GM19193 (cell line): ENCODE data around the gene MGMT.

Experiments used
- POLR2A ChIP-seq: IDR thresholded peaks from 4 replicates; pipeline ENCODE4 v1.6.1; 2011; ENCODE audit not compliant: insufficient read depth, insufficient read length; ENCODE audit errors: extremely low read depth

The MGMT gene

DNA sequence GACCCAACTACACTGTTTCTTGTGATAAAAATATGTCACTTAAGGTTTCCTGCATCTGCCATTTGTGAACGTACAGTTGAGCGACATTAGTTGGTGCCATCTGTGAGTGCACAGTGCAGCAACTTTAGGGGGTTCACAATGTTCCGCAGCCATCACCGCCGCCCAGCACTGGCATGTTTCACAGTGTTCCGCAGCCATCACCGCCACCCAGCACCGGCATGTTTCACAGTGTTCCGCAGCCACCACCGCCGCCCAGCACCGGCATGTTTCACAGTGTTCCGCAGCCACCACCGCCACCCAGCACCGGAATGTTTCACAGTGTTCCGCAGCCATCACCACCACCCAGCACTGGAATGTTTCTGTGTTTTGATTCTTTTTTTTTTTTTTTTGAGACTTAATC, 83.0 kb downstream of the MGMT start:
- TF ChIP-seq POLR2A, result no peak

DNA sequence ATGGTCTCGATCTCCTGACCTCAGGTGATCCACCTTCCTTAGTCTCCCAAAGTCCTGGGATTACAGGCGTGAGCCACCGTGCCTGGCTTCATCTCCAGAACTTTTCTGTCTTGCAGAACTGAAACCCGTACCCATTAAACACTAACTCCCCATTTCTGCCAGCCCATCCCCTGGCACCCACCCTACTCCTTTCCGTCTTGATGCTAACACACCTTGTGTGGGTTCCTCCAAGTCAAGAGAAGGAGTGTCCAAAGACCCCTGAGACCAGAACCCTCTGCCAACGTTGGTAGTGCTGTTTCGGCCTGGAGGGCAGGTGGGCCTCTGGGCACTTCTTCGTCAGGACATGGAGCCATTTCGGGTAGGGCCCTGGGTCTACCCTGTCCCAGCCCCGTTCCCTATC, 83.6 kb downstream of the MGMT start:
- TF ChIP-seq POLR2A, result no peak

DNA sequence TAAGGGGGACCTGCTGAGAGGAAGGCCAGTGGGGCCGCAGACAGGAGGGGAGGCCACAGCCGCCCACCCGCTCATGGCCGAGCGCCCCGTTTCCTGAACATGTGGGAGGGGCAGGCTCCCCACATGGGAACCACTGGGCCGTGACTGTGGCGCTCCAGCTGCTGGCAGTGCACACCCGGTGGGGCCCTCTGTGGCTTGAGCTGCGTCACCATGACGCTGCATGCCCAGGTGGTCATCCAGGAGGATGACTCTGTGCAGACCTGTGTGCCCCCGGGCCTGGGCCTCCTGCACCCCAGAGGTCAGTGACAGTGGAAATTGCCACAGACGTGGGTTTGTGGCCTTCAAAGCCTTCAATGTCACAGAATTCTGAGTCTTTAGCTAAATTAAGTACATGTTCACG, 85.1 kb downstream of the MGMT start:
- no peak for TF ChIP-seq POLR2A

DNA sequence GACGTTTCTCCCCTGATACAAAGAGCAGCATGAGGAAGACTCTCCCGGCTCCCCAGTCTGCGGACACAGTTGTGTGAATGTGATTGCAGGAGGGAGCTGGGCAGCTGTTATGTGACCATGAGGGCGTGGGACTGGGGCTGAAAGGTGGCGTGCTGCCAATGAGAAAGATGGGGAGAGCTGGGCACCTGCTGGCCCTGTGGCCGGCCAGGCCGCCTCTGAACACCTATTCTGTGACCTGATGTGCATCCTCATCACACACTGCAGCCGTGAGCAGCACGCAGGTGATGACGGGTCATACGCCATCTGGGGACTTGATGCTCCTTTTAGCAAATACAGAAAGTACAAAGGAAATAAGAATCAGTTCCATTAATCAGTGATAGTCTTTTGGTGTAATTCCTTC, 86.9 kb downstream of the MGMT start:
- TF ChIP-seq POLR2A, result no peak

DNA sequence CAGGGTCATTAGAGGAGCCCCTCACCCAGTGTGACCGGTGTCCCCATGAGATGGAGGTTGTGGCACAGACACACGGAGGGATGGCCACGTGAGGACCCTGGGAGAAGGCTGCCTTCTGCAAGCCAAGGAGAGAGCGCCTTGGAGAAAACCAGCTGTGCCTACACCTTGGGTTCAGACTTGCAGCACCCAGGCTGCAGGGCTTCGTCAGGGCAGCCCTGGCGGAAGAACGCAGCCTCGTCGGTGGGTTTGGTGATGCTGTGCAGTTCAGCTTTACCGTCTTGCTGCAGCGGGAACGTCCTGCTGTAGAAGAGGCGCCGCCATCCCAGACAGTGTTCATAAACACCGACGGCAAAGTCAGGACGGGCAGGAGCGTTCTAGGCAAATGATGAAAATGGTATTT, 89.3 kb downstream of the MGMT start:
- no peak for TF ChIP-seq POLR2A

DNA sequence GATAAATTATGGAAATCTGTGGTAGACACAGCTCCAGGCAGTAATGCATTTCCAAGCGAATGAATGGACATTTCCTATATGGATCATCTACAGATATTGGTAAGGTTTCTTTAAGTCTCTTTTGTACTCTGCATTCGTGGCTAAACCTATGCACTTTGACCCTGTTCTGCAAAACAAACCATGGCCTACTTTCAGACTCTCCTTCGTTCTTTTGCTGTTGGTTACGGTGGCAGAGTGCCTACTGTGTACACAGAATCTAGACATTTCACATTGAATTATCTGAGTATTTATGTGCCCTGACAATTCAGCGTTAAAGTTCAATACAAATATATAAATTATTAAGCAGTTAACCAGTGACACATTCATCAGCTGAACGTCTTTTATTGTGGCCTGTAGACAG, 93.3 kb downstream of the MGMT start:
- TF ChIP-seq POLR2A, result no peak

DNA sequence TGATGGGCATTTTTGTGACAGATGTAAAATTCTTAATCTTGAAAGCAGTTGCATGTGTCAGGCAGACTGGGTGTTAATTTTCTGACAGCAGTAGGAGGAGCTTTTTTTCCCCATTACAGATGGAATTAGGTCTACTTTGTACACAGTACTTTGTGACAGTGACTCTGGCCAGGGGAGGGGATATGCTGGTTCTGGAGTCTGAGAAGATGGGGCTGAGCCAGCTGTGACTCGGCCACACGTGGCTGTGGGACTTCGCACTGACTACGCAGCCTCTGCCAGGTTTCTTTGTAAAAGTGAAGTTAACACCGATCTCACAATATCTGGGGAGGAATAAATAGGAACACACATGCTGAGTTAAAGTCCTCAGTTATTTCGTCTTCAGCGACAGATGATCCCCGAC, 95.4 kb downstream of the MGMT start:
- TF ChIP-seq POLR2A, result no peak

DNA sequence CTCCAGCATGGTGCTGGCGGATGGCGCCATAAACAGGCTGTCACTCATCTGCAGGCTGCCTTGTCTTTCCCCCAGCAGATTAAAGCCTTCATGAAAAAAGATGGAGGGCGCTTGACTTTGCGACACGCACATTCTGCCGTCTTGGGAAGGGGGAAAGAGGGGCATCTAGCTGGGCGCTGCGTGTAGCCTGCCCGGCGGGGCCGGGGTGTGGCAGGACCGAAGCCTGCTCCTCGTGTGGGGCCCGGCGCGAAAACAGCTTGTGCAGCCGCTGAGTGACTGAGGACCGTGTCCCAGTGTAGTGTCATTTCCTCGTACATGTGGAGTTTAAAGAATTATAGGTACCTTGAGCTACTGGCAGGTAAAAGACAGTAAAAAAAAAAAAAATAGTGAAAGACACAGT, 97.9 kb downstream of the MGMT start:
- no peak for TF ChIP-seq POLR2A

DNA sequence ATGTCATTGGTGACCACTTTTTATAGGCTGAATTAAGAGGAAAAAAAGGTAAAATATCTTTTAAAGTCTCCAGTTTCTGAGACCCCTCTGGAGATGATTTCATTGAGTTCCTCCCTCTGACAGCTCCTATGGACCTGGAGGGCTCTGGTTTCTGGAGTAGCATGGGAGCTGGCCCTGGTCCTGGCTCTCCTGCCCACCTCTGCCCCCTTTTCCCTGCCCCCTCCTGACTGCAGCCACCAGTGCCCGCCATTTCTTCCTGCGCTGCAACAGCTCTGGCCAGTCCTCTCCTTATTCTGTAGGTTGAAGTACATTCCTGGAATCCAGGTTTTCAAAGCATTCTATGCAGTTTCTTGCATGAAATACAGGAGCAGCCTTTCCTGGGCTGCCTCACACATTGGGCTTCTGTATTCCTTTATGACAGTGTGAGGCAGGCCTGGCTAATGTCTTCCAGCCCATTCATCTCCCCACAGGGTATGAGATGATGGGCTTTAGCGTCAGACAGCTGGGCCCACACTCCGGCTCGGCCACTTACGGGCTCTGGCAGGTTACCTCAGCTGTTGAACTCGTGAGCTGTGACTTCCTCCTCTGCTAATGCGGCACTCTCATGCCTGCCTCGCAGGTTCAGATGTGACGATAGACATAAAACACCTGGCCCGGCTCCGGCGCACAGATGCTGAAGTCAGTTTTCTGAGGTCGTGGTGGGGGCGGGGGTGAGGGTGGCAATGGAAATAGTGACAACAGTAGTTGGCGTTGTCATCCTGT, 101.7 kb downstream of the MGMT start:
- TF ChIP-seq POLR2A, result no peak

DNA sequence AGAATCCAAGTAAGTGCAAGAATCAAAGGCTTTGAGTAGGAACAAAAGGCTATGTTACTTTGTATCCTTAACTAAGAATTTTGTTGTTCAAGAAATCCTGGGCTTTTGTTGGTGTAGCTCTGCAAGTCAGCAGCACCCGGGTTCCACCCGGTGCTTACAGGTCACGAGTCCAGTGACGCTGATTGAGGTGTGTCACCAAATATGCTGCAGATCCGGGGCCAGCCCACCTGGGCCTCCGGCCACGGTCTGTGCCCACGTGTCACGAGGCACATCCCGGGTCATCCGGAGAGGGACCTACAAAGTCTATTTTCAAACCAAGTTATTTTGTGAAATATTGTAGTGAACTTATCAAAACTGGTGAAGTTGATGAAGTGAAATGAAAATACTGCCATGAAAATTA, 103.1 kb downstream of the MGMT start:
- TF ChIP-seq POLR2A, result no peak

DNA sequence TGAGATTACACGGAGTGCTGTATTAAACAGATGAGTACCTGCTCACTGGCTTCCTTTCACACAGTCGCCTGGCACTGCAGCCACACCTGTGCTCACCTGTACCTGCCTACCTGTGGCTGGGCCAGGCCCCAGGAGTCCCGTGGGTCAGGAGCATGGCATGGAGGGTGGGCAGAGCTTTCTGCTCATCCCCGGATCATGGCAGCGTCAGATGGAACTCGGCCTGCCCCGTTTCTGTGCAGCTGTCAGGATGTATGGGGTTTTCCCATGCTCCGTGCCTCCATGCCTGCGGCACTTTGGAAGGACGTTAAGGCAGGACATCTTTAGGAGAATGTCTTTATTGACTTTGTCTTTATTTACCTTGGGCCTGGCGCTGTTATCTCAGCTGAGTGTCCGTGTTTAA, 112.2 kb downstream of the MGMT start:
- TF ChIP-seq POLR2A, result no peak

DNA sequence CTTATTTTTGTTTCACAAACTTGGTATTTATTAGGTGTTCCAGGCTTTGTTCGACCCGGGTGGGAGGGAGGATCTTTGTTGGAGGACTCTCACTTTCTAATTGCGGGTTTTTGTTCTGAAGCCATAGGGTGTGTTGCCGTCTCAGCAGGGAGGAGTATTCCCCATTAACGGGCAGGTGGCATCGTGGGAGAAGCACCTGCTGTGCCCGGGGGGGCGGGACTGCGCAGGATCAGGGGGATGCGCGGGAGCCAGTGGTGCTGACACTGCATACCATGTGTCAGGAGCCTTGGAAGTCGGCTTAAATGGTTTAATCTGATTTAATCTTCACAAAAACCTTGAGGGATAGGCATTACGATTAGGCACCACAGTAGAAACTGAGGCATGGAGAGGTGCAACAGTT, 113.0 kb downstream of the MGMT start:
- no peak for TF ChIP-seq POLR2A

DNA sequence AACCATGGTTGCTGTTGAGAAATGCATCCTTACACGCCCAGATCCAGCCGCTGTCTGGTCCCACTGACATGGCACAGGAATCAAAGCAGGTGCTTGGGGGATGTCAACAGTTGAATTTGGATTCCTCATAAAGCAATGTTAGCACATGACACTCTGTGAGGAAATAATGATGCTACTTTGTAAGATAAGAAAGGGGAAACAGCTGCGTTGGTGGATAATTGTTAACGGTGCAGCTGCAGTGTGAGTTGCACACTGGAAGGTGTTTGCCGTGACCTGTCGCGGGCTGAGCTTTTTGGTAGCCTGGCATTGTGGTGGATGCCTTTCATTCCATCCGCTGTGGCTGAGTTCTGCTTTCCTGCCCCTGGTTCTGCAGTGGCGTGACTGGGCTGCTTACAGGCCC, 113.9 kb downstream of the MGMT start:
- TF ChIP-seq POLR2A, result no peak

DNA sequence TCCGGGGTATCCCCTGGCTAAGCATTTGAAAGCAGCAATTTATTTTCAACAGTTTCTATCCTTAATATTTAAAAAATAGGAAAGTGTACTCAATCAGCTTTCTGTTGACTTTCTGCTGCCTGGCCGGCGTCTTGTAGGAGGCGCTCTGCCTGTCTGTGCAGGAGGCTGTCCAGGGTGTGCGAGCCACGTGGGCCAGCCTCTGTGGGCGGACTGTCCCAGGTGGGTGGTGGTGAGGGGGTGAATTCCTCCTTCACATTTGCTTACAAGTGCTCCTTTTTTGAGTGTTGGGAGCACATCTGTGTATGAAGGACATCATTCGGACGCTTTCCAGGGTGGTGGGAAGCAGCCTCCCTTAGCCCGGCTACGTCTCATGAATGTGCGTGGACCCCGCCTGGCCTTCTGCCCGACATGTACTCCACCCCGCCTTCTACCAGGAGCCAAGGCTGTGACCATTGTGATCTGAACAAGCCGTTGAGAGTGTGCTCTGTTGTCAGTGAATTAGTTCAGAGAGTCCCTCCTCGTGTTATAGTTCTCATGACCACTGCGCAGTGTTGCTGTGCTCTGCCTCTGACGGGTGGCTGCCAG, 114.9 kb downstream of the MGMT start:
- no peak for TF ChIP-seq POLR2A

DNA sequence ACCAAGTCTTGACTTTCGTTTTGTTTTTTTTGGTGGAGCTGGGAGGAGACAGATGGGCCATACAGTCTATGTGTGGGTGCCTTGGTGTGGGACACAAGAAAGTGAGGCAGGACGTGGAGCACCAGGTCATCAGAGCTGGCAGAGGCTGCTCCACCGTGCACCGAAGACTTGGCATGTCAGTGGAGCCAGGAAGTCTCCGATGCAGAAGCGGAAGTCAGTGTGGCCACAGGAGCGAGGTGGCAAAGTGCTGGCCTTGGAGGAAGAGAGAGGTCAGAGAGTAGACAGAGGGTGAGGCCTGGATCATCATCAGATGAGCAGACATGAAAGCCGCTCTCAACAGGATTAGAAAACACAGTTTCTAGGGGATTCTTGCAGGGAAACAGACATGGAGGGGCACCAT, 116.8 kb downstream of the MGMT start:
- TF ChIP-seq POLR2A, result no peak

DNA sequence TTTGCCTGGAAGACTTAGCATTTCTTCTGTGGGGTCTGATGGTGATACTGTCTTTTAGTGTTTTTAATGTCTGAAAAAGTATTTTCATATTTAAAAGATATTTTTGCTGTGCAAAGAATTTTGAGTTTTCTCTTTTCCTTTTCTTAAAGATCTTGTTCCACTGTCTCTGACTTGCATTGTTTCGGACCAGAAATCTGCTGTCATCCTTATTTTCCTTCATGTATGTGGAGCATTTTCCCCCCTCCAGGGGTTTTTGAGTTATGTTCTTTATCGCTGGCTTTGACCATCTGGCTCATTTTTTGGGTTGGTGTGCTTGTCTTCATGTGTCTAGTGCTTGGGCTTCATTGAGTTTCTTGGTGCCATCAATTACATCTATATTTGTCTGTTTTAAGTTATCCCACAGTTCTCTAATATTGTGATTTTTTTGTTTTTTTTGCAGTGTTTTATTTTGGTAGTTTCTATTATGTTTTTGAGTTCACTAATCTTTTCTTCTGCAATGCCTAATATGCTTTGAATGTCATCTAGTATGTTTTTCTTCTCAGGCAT, 119.9 kb downstream of the MGMT start:
- TF ChIP-seq POLR2A, result no peak
